ENCODE measurements around the gene GPR146. TPM values are rescaled to one million over a fixed set of nuclear protein-coding genes. Genes with fewer than 3 reads are reported as not detected.

Gene GPR146
- total and polyA plus RNA-seq, 2 of the 8 experiments (the other 6 are each of a cell fraction or from before 2014, with no cell fraction given): 1.8 to 2.7 TPM

GRCh38 chr7:1056785-1057410, 12.6 kb downstream of the GPR146 start (continued):
- TF ChIP-seq RAD21 (IDR thresholded peaks at IDR 0.05 in 1 of 2, conservative IDR thresholded peaks at IDR 0.05 in 1 of 2; ENCODE audit: low read depth in 2 of 2, low read length in 2 of 2) (no peak), POLR2A (IDR thresholded peaks at IDR 0.05; ENCODE audit: control extremely low read depth in 1 of 2, low read depth in 2 of 2, low read length in 2 of 2) (no peak), SP4 (IDR thresholded peaks at IDR 0.05; ENCODE audit: low read length) (no peak), KDM1A (IDR thresholded peaks at IDR 0.05; ENCODE audit: borderline replicate concordance, low read length) (no peak), FOSL1 (IDR thresholded peaks at IDR 0.05; ENCODE audit: insufficient read depth, low read depth, low read length) (no peak)

All from H1 (cell line).